H9 (cell line): Measurements from ENCODE around the gene GHR. TPM values are rescaled to one million over a fixed set of nuclear protein-coding genes. Genes with fewer than 3 reads are reported as not detected.

Experiments used
- DNase-seq: peaks from one replicate; pipeline ENCODE4 v3.0.0-alpha.2; 2017
- H2AFZ ChIP-seq: one replicate; pipeline ENCODE4 v1.6.1; 2013; ENCODE audit warnings: mild to moderate bottlenecking, low read length, control low read depth, moderate library complexity
- H2AK5ac ChIP-seq: 2 replicates; pipeline ENCODE4 v1.6.1; 2013; ENCODE audit warnings: low read length, control low read depth, mixed read lengths; ENCODE audit not compliant: insufficient read length
- H2BK120ac ChIP-seq: one replicate; pipeline ENCODE4 v1.6.1; 2013; ENCODE audit warnings: low read depth, mild to moderate bottlenecking, low read length, control low read depth, inconsistent platforms; ENCODE audit not compliant: poor library complexity, severe bottlenecking
- H2BK12ac ChIP-seq: 2 replicates; pipeline ENCODE4 v1.6.1; 2013; ENCODE audit warnings: low read length, control low read depth, mixed read lengths, low read depth; ENCODE audit not compliant: insufficient read length
- H2BK15ac ChIP-seq: 2 replicates; pipeline ENCODE4 v1.6.1; 2013; ENCODE audit warnings: low read depth, low read length, control low read depth
- H2BK20ac ChIP-seq: one replicate; pipeline ENCODE4 v1.6.1; 2013; ENCODE audit warnings: low read depth, mild to moderate bottlenecking, low read length, control low read depth, inconsistent platforms; ENCODE audit not compliant: poor library complexity, severe bottlenecking
- H2BK5ac ChIP-seq: 2 replicates; pipeline ENCODE4 v1.6.1; 2013; ENCODE audit warnings: low read length, control low read depth, mixed read lengths; ENCODE audit not compliant: insufficient read length
- H3K14ac ChIP-seq: 2 replicates; pipeline ENCODE4 v1.6.1; 2013; ENCODE audit warnings: low read length, control low read depth; ENCODE audit not compliant: insufficient read depth
- H3K18ac ChIP-seq: 2 replicates; pipeline ENCODE4 v1.6.1; 2013; ENCODE audit warnings: low read depth, mild to moderate bottlenecking, mixed read lengths, low read length, control low read depth; ENCODE audit not compliant: insufficient read length
- H3K23ac ChIP-seq: 2 replicates; pipeline ENCODE4 v1.6.1; 2013; ENCODE audit warnings: low read length, control low read depth, mixed read lengths, low read depth; ENCODE audit not compliant: insufficient read length
- H3K23me2 ChIP-seq: 2 replicates; pipeline ENCODE4 v1.6.1; 2013; ENCODE audit warnings: low read depth, mild to moderate bottlenecking, mixed read lengths, low read length, control low read depth; ENCODE audit not compliant: insufficient read length, poor library complexity, severe bottlenecking
- H3K27ac ChIP-seq: 2 replicates; pipeline ENCODE4 v1.5.1; 2013; ENCODE audit warnings: low read length, control low read depth, mixed read lengths, low read depth; ENCODE audit not compliant: insufficient read length
- H3K27me3 ChIP-seq: 2 replicates; pipeline ENCODE4 v1.6.1; 2013; ENCODE audit warnings: low read length, control low read depth, inconsistent platforms; ENCODE audit not compliant: insufficient read depth
- H3K4ac ChIP-seq: 2 replicates; pipeline ENCODE4 v1.6.1; 2013; ENCODE audit warnings: low read depth, mild to moderate bottlenecking, control low read depth, inconsistent platforms, low read length, moderate library complexity
- H3K4me1 ChIP-seq: 2 replicates; pipeline ENCODE4 v1.6.1; 2013; ENCODE audit warnings: low read length, control low read depth, inconsistent platforms; ENCODE audit not compliant: insufficient read depth
- H3K4me2 ChIP-seq: 2 replicates; pipeline ENCODE4 v1.6.1; 2013; ENCODE audit warnings: low read length, control low read depth, mixed read lengths; ENCODE audit not compliant: insufficient read length, insufficient read depth
- H3K56ac ChIP-seq: 2 replicates; pipeline ENCODE4 v1.6.1; 2013; ENCODE audit warnings: low read depth, mild to moderate bottlenecking, mixed read lengths, low read length, control low read depth; ENCODE audit not compliant: insufficient read length
- H3K79me1 ChIP-seq: 2 replicates; pipeline ENCODE4 v1.6.1; 2013; ENCODE audit warnings: low read depth, mild to moderate bottlenecking, moderate library complexity, low read length, control low read depth, inconsistent platforms; ENCODE audit not compliant: insufficient read depth, poor library complexity, severe bottlenecking
- H3K79me2 ChIP-seq: 2 replicates; pipeline ENCODE4 v1.6.1; 2013; ENCODE audit warnings: low read length, control low read depth, inconsistent platforms; ENCODE audit not compliant: insufficient read depth
- H3K9ac ChIP-seq: 2 replicates; pipeline ENCODE4 v1.6.1; 2013; ENCODE audit warnings: low read length, control low read depth, mixed read lengths; ENCODE audit not compliant: insufficient read length; ENCODE audit errors: extremely low read depth
- H3K9me3 ChIP-seq: one replicate; pipeline ENCODE4 v1.6.1; 2013; ENCODE audit warnings: low read depth, low read length, inconsistent platforms; ENCODE audit not compliant: control insufficient read depth
- H3T11ph ChIP-seq: one replicate; pipeline ENCODE4 v1.6.1; 2013; ENCODE audit warnings: mild to moderate bottlenecking, low read length, control low read depth, inconsistent platforms
- H4K20me1 ChIP-seq: one replicate; pipeline ENCODE4 v1.6.1; 2013; ENCODE audit not compliant: control insufficient read depth, insufficient read length, insufficient read depth
- H4K5ac ChIP-seq: 2 replicates; pipeline ENCODE4 v1.6.1; 2013; ENCODE audit warnings: low read depth, mild to moderate bottlenecking, mixed read lengths, low read length, control low read depth; ENCODE audit not compliant: insufficient read length
- H4K8ac ChIP-seq: replicated peaks from 2 replicates; pipeline ENCODE4 v1.6.1; 2013; ENCODE audit warnings: low read length, control low read depth, mixed read lengths, low read depth; ENCODE audit not compliant: insufficient read length
- H4K91ac ChIP-seq: 2 replicates; pipeline ENCODE4 v1.6.1; 2013; ENCODE audit warnings: low read depth, mild to moderate bottlenecking, moderate library complexity, mixed read lengths, low read length, control low read depth; ENCODE audit not compliant: insufficient read length
- H3K27ac Mint-ChIP-seq, 3 experiments: 2 replicates in 2 of 3; 3 replicates in 1 of 3; pipeline ENCODE4 v1.8.0; 2020 to 2021; ENCODE audit warnings: mixed read lengths in 3 of 3, mild to moderate bottlenecking in 1 of 3, moderate library complexity in 1 of 3
- H3K27me3 Mint-ChIP-seq: 2 replicates; pipeline ENCODE4 v1.8.0; 2021; ENCODE audit warnings: low read depth, mild to moderate bottlenecking, moderate library complexity, mixed read lengths
- H3K36me3 Mint-ChIP-seq, 3 experiments: 2 replicates in 2 of 3; 3 replicates in 1 of 3; pipeline ENCODE4 v1.8.0; 2020 to 2021; ENCODE audit warnings: low read depth in 3 of 3, mixed read lengths in 3 of 3; ENCODE audit not compliant: insufficient read depth in 1 of 3
- H3K4me1 Mint-ChIP-seq, 2 experiments: 2 replicates each; pipeline ENCODE4 v1.8.0; 2020; ENCODE audit warnings: mixed read lengths in 2 of 2
- H3K4me3 Mint-ChIP-seq, 2 experiments: 2 replicates in 1 of 2; 3 replicates in 1 of 2; pipeline ENCODE4 v1.8.0; 2020 to 2021; ENCODE audit warnings: mild to moderate bottlenecking in 2 of 2, mixed read lengths in 2 of 2, moderate library complexity in 1 of 2
- H3K9me3 Mint-ChIP-seq, 2 experiments: 2 replicates in 1 of 2; 3 replicates in 1 of 2; pipeline ENCODE4 v1.8.0; 2020; ENCODE audit warnings: mild to moderate bottlenecking in 2 of 2, mixed read lengths in 2 of 2, moderate library complexity in 1 of 2
- WGBS: extraction: QIAGEN DNeasy Blood & Tissue Kit; methylation state at CpG from one replicate; pipeline ENCODE4 v1.1.7; 2013; ENCODE audit warnings: missing lambda C conversion rate, low lambda C conversion rate, mixed read lengths; ENCODE audit not compliant: insufficient read length; ENCODE audit errors: extremely low coverage; 5-methylcytosine and 5-hydroxymethylcytosine counted together
- total RNA-seq: library from RNA; stranded (reverse); gene quantifications from 2 replicates; pipeline ENCODE4 v1.2.1, GENCODE V29; 2021
- TF ChIP-seq, protein P1 (sequence below): fragments of 200-600 bp; sonication (generic); conservative IDR thresholded peaks from 3 replicates; pipeline ENCODE4 v1.8.0; 2021; ENCODE audit warnings: antibody characterized with exemption, mild to moderate bottlenecking

Gene GHR
- total RNA-seq, 1 experiment from 2014 or later: 0.20 TPM

DNA sequence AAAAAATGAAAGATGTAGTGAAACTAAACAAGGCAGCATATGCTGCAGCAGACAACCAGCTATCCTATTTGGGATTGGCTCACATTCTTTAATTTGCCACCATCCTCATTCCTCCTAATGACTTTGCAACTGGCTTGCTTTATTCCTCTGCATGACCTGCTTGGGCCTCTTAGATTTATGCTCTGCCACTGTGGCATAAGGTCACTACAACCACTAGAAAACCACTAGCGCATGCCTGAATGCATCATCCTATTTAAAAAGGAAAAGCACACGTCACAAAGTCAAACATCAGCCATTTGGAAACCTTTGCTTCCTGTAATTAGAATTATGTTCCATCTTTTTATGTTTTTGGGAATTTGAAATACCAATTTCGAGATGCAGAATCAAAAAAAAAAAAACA, 292.5 kb downstream of the GHR start:
- no peak overlapping the region for H2BK5ac ChIP-seq
- H3K4ac ChIP-seq: no peak overlapping the region
- H4K5ac ChIP-seq: no peak overlapping the region
- no peaks in the 10 kb centered on the region for H3K9me3 ChIP-seq
- H3K56ac ChIP-seq: no peak overlapping the region
- no peak overlapping the region for H2AFZ ChIP-seq
- DNase-seq: no peak
- H4K20me1 ChIP-seq: no peaks in the 10 kb centered on the region
- no peak overlapping the region for H3K23ac ChIP-seq
- Mint-ChIP-seq H3K4me3 (no peak overlapping the region), H3K36me3 (no peaks in the 10 kb centered on the region), H3K9me3 (no peaks in the 10 kb centered on the region), H3K27ac (no peak overlapping the region), H3K27me3 (no peaks in the 10 kb centered on the region), H3K4me1 (no peaks in the 10 kb centered on the region)
- H3K27ac ChIP-seq: no peak overlapping the region
- H2BK15ac ChIP-seq: no peak overlapping the region
- H3K27me3 ChIP-seq: no peaks in the 10 kb centered on the region
- no peak overlapping the region for H2BK120ac ChIP-seq
- no peaks in the 10 kb centered on the region for H3K23me2 ChIP-seq
- H3K4me2 ChIP-seq: no peak overlapping the region
- WGBS: no CpG with 5 or more reads among the region's 3 CpGs
- no peaks in the 10 kb centered on the region for H3K4me1 ChIP-seq
- H2BK12ac ChIP-seq: no peak overlapping the region
- no peaks in the 10 kb centered on the region for H3K79me1 ChIP-seq
- H2BK20ac ChIP-seq: no peak overlapping the region
- H3T11ph ChIP-seq: no peak overlapping the region
- no peak overlapping the region for H3K9ac ChIP-seq
- H4K91ac ChIP-seq: no peak overlapping the region
- H3K79me2 ChIP-seq: no peaks in the 10 kb centered on the region
- H3K14ac ChIP-seq: no peak overlapping the region
- TF ChIP-seq, protein P1, sequence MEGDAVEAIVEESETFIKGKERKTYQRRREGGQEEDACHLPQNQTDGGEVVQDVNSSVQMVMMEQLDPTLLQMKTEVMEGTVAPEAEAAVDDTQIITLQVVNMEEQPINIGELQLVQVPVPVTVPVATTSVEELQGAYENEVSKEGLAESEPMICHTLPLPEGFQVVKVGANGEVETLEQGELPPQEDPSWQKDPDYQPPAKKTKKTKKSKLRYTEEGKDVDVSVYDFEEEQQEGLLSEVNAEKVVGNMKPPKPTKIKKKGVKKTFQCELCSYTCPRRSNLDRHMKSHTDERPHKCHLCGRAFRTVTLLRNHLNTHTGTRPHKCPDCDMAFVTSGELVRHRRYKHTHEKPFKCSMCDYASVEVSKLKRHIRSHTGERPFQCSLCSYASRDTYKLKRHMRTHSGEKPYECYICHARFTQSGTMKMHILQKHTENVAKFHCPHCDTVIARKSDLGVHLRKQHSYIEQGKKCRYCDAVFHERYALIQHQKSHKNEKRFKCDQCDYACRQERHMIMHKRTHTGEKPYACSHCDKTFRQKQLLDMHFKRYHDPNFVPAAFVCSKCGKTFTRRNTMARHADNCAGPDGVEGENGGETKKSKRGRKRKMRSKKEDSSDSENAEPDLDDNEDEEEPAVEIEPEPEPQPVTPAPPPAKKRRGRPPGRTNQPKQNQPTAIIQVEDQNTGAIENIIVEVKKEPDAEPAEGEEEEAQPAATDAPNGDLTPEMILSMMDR: no peak
- no peak overlapping the region for H4K8ac ChIP-seq
- H2AK5ac ChIP-seq: no peak overlapping the region
- no peak overlapping the region for H3K18ac ChIP-seq
